SU-DHL-6 (cell line): ENCODE results near the gene HS6ST1.

Experiments
- EZH2phosphoT487 ChIP-seq: fragments of 200-600 bp; sonication (generic), shearing (Covaris generic); conservative IDR thresholded peaks from 2 replicates; pipeline ENCODE4 v1.6.1; 2018; ENCODE audit warnings: mild to moderate bottlenecking, antibody characterized with exemption, low read length, moderate library complexity, mixed read lengths
- TF ChIP-seq, protein P1 (sequence below): fragments of 200-600 bp; sonication (generic); IDR thresholded peaks from one replicate; pipeline ENCODE4 v1.5.1; 2017; ENCODE audit warnings: antibody characterized with exemption, mild to moderate bottlenecking, low read length, moderate library complexity; ENCODE audit not compliant: insufficient read depth, poor library complexity, severe bottlenecking

DNA sequence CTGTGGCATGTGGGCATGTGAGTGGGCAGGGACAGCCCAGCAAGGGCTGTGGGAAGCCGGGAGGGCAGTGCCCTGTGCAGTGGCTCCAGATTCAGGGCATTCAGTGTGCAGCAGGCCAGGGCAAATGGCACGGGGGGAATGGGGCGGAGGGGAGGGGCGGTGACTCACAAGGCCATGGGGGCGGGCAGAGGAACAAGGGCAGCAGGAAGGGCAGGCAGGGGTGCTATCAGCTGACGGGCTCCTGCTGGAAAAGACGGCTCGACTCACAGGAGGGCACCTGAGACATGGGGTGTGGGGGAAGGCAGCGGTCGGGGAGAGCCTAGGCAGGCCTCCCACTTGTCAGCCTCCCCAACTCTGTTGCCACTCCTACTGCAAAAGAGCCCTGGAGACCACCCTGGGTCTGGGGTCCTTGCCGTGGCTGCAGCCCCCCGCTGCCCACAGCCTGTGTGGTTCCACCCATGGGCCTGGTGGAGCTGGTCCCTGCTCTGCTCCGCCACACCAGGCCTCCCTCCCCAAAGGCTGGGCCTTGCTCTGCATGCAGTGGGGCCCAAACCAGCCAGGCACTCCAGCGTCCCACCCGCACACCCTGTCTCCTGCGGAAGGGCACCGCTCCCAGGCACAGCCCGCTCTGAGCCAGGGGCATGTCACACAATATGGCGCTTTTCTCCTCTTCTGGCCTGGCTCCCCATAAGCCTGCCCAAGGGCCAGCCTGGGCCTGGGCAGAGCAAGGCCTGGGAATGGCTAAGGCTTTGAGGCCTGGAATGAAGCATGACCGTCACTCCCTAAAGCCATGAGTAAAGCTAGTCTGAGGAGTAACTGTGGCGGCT lies 25.9 kb downstream of the HS6ST1 start:
- TF ChIP-seq, protein P1, sequence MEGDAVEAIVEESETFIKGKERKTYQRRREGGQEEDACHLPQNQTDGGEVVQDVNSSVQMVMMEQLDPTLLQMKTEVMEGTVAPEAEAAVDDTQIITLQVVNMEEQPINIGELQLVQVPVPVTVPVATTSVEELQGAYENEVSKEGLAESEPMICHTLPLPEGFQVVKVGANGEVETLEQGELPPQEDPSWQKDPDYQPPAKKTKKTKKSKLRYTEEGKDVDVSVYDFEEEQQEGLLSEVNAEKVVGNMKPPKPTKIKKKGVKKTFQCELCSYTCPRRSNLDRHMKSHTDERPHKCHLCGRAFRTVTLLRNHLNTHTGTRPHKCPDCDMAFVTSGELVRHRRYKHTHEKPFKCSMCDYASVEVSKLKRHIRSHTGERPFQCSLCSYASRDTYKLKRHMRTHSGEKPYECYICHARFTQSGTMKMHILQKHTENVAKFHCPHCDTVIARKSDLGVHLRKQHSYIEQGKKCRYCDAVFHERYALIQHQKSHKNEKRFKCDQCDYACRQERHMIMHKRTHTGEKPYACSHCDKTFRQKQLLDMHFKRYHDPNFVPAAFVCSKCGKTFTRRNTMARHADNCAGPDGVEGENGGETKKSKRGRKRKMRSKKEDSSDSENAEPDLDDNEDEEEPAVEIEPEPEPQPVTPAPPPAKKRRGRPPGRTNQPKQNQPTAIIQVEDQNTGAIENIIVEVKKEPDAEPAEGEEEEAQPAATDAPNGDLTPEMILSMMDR = no peak
- TF ChIP-seq EZH2phosphoT487 = no peak
